ENCODE results near the gene ZNF837.
"Not testable (repeated sequence)": the region's sequence is repeated elsewhere in the genome, so short reads cannot be mapped to it uniquely, and the experiment has no call there.

GRCh38 chr19:58376724-58377123 is 4.1 kb downstream of the ZNF837 start:
- not testable (repeated sequence) for TF ChIP-seq CTCF (IDR thresholded peaks at IDR 0.05); EZH2 (IDR thresholded peaks at IDR 0.05; ENCODE audit: borderline replicate concordance, insufficient read depth, low read depth, low read length, poor library complexity, severe bottlenecking)
